Activated naive CD4-positive, alpha-beta T cell treated with anti-CD3 and anti-CD28 coated beads, Interleukin-2, amount 50 U/mL, for 72 hours (primary cell): ENCODE measurements around the gene STX5. TPM values are rescaled to one million over a fixed set of nuclear protein-coding genes. Genes with fewer than 3 reads are reported as not detected.

Experiments
- ATAC-seq, 2 donors: fragments of 150-1000 bp; cut with Tn5 transposase; 2 replicates each; pipeline ENCODE4 v1.10.0; 2021; ENCODE audit warnings: mild to moderate bottlenecking in 2 of 2, moderate library complexity in 2 of 2
- DNase-seq, 2 donors: peaks; one replicate each; pipeline ENCODE4 v3.0.0; 2021 to 2022; ENCODE audit warnings: low spot score in 2 of 2
- H3K27ac Mint-ChIP-seq, 2 donors: one replicate each; pipeline ENCODE4 v1.8.0; 2022; ENCODE audit warnings: mild to moderate bottlenecking in 2 of 2, mixed read lengths in 2 of 2
- H3K36me3 Mint-ChIP-seq, 2 donors: one replicate each; pipeline ENCODE4 v1.8.0; 2022; ENCODE audit warnings: mixed read lengths in 2 of 2
- H3K9me3 Mint-ChIP-seq, 2 donors: one replicate each; pipeline ENCODE4 v1.8.0; 2022; ENCODE audit warnings: mixed read lengths in 2 of 2
- total RNA-seq, 2 donors: library from RNA; stranded (reverse); gene quantifications; one replicate each; pipeline ENCODE4 v1.2.3, GENCODE V29; 2022

The STX5 gene
- total RNA-seq, 2 donors from 2014 or later = 23.0 to 61.3 TPM

GRCh38 chr11:62805961-62806441 lies 25.9 kb downstream of the STX5 start:
- ATAC-seq (peak in 1 of 2 donors; percentile 22), DNase-seq (no peak)
- Mint-ChIP-seq H3K36me3 (peaks cover 24 to 37% of the 10 kb centered on the region in 2 donors), H3K9me3 (no peaks in the 10 kb centered on the region), H3K27ac (peak overlapping the region; percentile 74 to 98)

DNA sequence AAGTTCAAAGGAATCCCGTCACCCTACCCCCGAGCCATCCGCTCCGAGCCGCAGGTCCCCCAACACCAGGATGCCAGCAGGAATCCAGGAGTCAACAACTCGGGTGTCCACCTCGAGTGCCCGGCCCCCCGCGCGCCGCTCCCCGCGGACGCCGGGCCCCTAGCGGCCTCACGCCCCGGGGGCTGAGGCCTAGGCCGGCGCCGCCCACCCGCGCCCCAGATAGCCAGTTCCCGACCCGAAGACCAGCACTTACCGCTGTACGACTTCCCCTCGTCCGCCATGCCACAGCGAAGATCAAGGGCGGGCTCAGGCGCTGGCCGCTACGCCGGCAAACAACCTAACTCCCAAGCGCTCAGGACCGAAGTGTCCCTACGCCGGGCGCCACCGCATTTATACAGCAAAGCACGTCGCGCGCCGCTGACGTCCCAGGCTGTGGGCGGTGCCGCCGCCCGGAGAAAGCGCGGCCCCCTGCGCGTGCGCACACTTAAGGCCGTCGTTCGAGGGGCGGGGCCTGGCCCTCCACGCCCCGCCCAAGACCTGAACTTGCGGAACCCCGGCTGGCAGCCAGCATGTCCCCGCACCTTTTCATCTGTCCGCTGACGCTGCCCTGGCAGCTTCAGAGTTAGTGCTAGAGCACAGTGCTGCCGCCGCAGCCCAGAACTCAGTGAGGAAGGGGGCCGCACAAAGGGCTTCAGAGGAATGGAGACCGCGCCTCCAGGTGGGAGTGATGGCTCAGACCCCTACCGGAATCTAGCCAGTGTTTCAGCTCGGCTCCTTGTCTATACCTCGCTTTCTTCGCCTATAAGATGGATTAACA lies 26.6 kb downstream of the STX5 start, which contains the start of gene NXF1:
Gene NXF1 (minus strand): TSS at position 365 of the 817 bp plus-strand sequence. CDS start 84 bp downstream, at position 281.
- peaks cover 24 to 39% of the 10 kb centered on the region in 2 donors for H3K36me3 Mint-ChIP-seq

GRCh38 chr11:62804310-62805075 lies 27.4 kb downstream of the STX5 start:
- peaks cover 24 to 45% of the 10 kb centered on the region in 2 donors for H3K36me3 Mint-ChIP-seq
- peak overlapping the region; percentile 98 to 100 for H3K27ac Mint-ChIP-seq
- H3K9me3 Mint-ChIP-seq = no peaks in the 10 kb centered on the region
- DNase-seq (peak in 1 of 2 donors; percentile 33), ATAC-seq (peak; percentile 42 to 51)

More for the DNA sequence above, 26.6 kb downstream of the STX5 start, which contains the start of gene NXF1:
- DNase-seq (peak; percentile 98), ATAC-seq (peak; percentile 75 to 78)
- H3K27ac Mint-ChIP-seq = peak within 1 kb of the TSS; percentile 98 to 100
- no peaks in the 10 kb centered on the region for H3K9me3 Mint-ChIP-seq

DNA sequence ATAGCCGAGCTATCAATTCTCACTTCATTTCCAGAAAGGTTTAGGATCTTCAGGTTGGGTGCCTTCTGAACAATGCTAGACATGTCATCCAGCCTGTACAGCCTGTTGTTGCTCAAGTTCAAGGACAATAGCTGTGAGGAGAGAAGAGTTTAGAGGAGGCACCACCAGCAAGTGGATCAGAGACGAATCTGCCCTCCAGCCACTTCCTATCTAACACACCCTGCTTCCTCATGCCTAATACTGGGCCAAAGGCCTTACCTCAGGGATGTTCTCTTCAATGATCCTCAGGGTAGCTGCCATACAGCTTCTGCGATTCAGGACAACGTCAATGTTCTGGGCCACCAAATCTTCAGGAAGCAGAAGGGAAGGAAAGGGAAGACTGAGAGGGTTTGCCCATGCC lies 30.8 kb downstream of the STX5 start:
- H3K36me3 Mint-ChIP-seq = peaks cover 27 to 48% of the 10 kb centered on the region in 2 donors
- DNase-seq (no peak), ATAC-seq (no peak)
- H3K9me3 Mint-ChIP-seq = no peaks in the 10 kb centered on the region
- H3K27ac Mint-ChIP-seq = peak overlapping the region; percentile 81 to 88

DNA sequence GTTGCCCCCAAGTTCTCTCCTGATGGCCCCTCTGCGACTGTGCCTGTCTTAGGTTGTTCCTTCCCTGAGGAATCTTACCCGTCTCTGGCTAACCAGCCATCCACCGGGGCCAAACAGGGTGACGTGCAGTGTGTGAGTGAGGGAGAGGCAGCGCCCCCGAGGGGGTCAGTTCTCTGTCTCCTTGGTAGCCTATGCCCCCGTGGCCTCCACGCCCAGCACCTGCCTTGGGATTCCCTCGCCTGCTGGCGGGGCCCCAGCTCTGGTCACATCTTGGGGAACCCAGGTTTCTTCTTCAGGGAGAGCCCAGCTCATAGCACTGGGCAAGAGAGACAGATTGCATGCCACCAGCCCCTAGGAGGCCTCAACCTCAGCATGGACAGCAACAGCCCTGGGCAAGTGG lies 32.4 kb downstream of the STX5 start:
- H3K9me3 Mint-ChIP-seq = no peaks in the 10 kb centered on the region
- peak; percentile 6 to 14 for ATAC-seq
- H3K27ac Mint-ChIP-seq = peak overlapping the region; percentile 72 to 96
- peaks cover 23 to 49% of the 10 kb centered on the region in 2 donors for H3K36me3 Mint-ChIP-seq
- no peak for DNase-seq

DNA sequence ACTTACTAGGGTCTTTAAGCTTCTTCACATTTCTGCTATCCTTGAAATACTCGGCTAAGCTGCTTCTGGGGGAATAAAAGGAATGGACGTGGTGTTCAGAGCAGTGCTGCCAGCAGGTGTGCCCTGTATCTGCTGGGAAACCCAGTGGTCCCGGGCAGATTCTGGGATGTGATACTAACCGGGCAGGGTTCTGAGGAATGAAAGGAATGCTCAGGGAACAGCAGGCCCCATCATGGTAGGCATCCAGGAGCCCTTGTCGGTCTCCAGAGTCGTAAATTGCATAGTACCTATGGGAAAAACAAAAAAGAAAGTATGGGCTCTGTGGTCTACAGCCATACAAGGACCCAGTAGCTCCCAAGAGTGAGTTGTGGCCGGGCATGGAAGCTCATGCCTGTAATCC lies 35.6 kb downstream of the STX5 start:
- H3K36me3 Mint-ChIP-seq = peaks cover 23 to 39% of the 10 kb centered on the region in 2 donors
- H3K27ac Mint-ChIP-seq = peak overlapping the region in 1 of 2 donors; percentile 72
- no peaks in the 10 kb centered on the region for H3K9me3 Mint-ChIP-seq
- DNase-seq (no peak), ATAC-seq (no peak)

DNA sequence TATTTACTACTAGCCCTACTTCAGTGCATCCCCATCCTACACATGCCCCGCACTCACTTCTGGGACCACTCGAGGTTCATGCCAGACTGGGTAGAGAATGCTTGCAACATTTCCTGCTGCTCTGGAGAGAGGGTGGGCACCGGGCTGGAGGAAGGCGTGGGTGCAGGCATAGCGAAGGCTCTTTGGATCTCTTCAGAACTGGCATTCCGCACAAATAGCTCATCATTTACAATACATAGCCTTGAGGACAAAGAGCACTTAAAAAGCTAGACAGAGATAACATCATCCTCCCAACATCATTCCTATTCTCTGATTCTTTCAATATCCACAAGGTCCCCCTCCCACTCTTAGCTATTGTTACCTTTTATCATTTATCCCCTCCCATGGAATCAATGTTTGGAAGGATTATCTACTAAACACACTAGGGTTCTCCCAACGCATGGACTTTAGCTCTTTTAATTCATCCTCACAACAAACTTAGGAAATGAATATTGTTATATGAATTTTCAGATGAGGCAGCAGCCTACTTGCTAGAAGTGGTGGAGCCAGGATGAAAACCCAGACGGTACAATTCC lies 37.6 kb downstream of the STX5 start:
- DNase-seq (no peak), ATAC-seq (no peak)
- H3K27ac Mint-ChIP-seq = peak overlapping the region; percentile 18 to 83
- peaks cover 35 to 38% of the 10 kb centered on the region in 2 donors for H3K36me3 Mint-ChIP-seq
- H3K9me3 Mint-ChIP-seq = no peaks in the 10 kb centered on the region

GRCh38 chr11:62792202-62792575 lies 39.7 kb downstream of the STX5 start:
- Mint-ChIP-seq H3K36me3 (peaks cover 42 to 44% of the 10 kb centered on the region in 2 donors), H3K27ac (peak overlapping the region; percentile 82 to 90), H3K9me3 (no peaks in the 10 kb centered on the region)
- ATAC-seq (peak in 1 of 2 donors; percentile 8), DNase-seq (no peak)

GRCh38 chr11:62791501-62792201 lies 40.2 kb downstream of the STX5 start, which contains the start of gene TMEM223:
Gene TMEM223 (minus strand): TSS chr11:62792006. CDS start chr11:62791994, 12 bp downstream.
- Mint-ChIP-seq H3K27ac (peak within 1 kb of the TSS; percentile 90 to 98), H3K36me3 (peaks cover 43 to 46% of the 10 kb centered on the region in 2 donors), H3K9me3 (no peaks in the 10 kb centered on the region)
- peak; percentile 74 to 80 for ATAC-seq
- DNase-seq = peak; percentile 87 to 94

DNA sequence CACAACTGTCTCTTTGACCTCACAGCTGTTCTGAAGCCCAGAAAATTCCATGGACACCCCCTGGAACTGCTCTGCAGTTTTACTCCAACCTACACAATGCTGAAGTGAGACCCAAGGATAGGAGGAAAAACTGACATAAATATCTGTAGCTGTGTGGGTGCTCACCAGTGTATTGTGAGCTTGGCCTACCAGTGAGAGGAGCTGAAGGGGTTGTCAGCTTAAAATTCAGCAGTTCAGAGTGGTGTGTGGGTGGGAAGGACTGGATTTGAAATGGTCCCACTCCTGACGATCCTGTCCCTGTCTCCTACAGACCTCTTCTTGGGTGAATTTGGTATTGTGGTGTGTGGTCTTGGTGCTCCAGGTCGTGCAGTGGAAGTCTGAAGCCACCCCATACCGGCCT lies 42.3 kb downstream of the STX5 start:
- Mint-ChIP-seq H3K36me3 (peaks cover 33 to 40% of the 10 kb centered on the region in 2 donors), H3K9me3 (no peaks in the 10 kb centered on the region), H3K27ac (peak overlapping the region; percentile 75 to 90)
- ATAC-seq (no peak), DNase-seq (no peak)

DNA sequence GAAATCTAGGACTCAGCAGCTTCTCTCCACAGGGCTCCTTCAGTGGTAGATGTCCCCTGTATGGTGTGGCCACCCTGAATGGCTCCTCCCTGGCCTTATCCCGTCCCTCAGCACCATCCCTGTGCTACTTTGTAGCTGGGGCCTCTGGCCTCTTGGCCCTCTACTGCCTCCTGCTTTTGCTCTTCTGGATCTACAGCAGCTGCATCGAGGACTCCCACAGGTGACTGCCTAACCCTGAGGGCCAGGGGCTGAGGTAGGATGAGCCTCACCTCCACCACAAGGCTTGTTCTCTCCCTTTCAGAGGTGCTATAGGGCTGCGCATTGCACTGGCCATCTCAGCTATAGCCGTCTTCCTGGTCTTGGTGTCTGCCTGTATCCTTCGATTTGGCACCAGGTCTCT lies 42.9 kb downstream of the STX5 start:
- peaks cover 33 to 37% of the 10 kb centered on the region in 2 donors for H3K36me3 Mint-ChIP-seq
- DNase-seq = no peak
- peak overlapping the region; percentile 75 to 90 for H3K27ac Mint-ChIP-seq
- no peak for ATAC-seq
- H3K9me3 Mint-ChIP-seq = no peaks in the 10 kb centered on the region

- DNase-seq = peak; percentile 94 to 97
- peaks cover 32 to 34% of the 10 kb centered on the region in 2 donors for H3K36me3 Mint-ChIP-seq
Observed at GRCh38 chr11:62787005-62787759, 44.7 kb downstream of the STX5 start, which contains the start of gene TMEM179B. Gene TMEM179B (plus strand): TSS chr11:62787402. CDS start chr11:62787432, 30 bp downstream.

GRCh38 chr11:62786318-62787004 lies 45.4 kb downstream of the STX5 start:
- no peaks in the 10 kb centered on the region for H3K9me3 Mint-ChIP-seq
- DNase-seq (peak; percentile 91), ATAC-seq (peak; percentile 69 to 74)
- peaks cover 27 to 29% of the 10 kb centered on the region in 2 donors for H3K36me3 Mint-ChIP-seq
- peak overlapping the region; percentile 66 to 90 for H3K27ac Mint-ChIP-seq

More at GRCh38 chr11:62787005-62787759, 44.7 kb downstream of the STX5 start, which contains the start of gene TMEM179B:
- ATAC-seq = peak; percentile 79 to 80
- H3K27ac Mint-ChIP-seq = peak within 1 kb of the TSS; percentile 90 to 91
- H3K9me3 Mint-ChIP-seq = no peaks in the 10 kb centered on the region

DNA sequence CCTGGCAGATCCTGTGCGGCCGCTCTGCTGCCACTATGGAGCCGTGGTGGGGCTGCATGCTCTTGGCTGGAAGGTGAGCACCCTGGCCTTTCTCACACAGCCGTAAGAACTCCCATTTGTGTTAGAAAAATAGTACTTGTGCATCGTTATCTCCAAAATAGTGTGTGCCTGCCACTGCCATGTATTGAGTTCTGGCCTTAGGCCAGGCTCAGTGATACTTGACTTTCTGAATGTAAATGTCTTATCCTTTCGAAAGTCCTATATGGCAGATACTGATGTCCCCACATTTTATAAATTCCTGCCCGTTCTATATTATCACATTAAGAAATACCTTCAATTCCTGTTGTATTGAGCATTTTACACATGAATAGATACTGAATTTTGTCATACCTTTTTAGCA lies 49.1 kb downstream of the STX5 start:
- ATAC-seq (no peak), DNase-seq (no peak)
- H3K9me3 Mint-ChIP-seq = no peaks in the 10 kb centered on the region
- peaks cover 11 to 23% of the 10 kb centered on the region in 2 donors for H3K36me3 Mint-ChIP-seq
- H3K27ac Mint-ChIP-seq = peak overlapping the region in 1 of 2 donors; percentile 14
